Right lobe of liver (tissue), 6 donors: Measurements from ENCODE around the gene SMIM27. TPM values are rescaled to one million over a fixed set of nuclear protein-coding genes. Genes with fewer than 3 reads are reported as not detected.
"Not testable (repeated sequence)": the region's sequence is repeated elsewhere in the genome, so short reads cannot be mapped to it uniquely, and the experiment has no call there.

ENCODE experiments used
- ATAC-seq, 4 donors: fragments of 200-7000 bp; cut with Tn5 transposase; one replicate each; pipeline ENCODE4 v1.9.1; 2020; ENCODE audit warnings: mild to moderate bottlenecking in 4 of 4, moderate library complexity in 4 of 4
- DNase-seq, 3 donors: peaks; one replicate each; pipeline ENCODE4 v3.0.0-alpha.2; 2020
- H3K27ac ChIP-seq, 3 donors: fragments of 200-600 bp; one replicate each; pipeline ENCODE4 v1.8.0; 2022
- H3K27me3 ChIP-seq, 2 donors: fragments of 200-600 bp; one replicate each; pipeline ENCODE4 v1.8.0; 2022
- H3K36me3 ChIP-seq, 4 donors: fragments of 200-600 bp; sonication (generic) in 1 of 4; one replicate each; pipeline versions ENCODE4 v1.5.1 to v1.8.0; 2017 to 2022; ENCODE audit warnings: control low read depth in 1 of 4
- H3K4me1 ChIP-seq, 4 donors: fragments of 200-600 bp; sonication (generic) in 1 of 4; one replicate each; pipeline versions ENCODE4 v1.5.1 to v1.8.0; 2017 to 2022; ENCODE audit warnings: control low read depth in 1 of 4
- H3K4me3 ChIP-seq, 3 donors: fragments of 200-600 bp; one replicate each; pipeline ENCODE4 v1.8.0; 2022
- H3K9me3 ChIP-seq, 4 donors: fragments of 200-600 bp; sonication (generic) in 1 of 4; one replicate each; pipeline versions ENCODE4 v1.5.1 to v1.8.0; 2017 to 2022; ENCODE audit warnings: control low read depth in 1 of 4
- CTCF ChIP-seq, 4 donors: fragments of 200-600 bp in 3 of 4; fragments of 450-650 bp in 1 of 4; IDR thresholded peaks; one replicate each; pipeline versions ENCODE4 v1.5.1 to v1.8.0; 2016 to 2022; ENCODE audit warnings: antibody characterized with exemption in 4 of 4, mild to moderate bottlenecking in 2 of 4
- POLR2A ChIP-seq: fragments of 450-650 bp; IDR thresholded peaks from one replicate; pipeline ENCODE4 v1.6.1; 2017; ENCODE audit warnings: antibody characterized with exemption, mild to moderate bottlenecking
- WGBS: methylation state at CpG from one replicate; pipeline ENCODE4 v1.1.6; 2018; ENCODE audit warnings: low coverage, low lambda C conversion rate; ENCODE audit not compliant: insufficient coverage; ENCODE audit errors: missing lambda C conversion rate; 5-methylcytosine and 5-hydroxymethylcytosine counted together
- intact Hi-C, 2 donors: fragments of 100-400 bp; cut with DNase I; formaldehyde crosslinking; loops; one replicate each; pipeline versions ENCODE4 v1.11.2 to v1.14.1; 2022
- total RNA-seq, 6 experiments: library from RNA; depleted of rRNA in 2 of 6; stranded (reverse); fragments of >200 nt in 2 of 6; fragmentation: NEBNext Ultra II Directional in 3 of 6; extraction: Animal tissue kit (Norgen Biotek cat#: 25700) in 3 of 6; gene quantifications; one replicate each; pipeline versions ENCODE4 v1.1.0 to v1.2.4, GENCODE V29; 2016 to 2023
- donor health status: DM: no; HTN: yes; CAD: no.
- donor health status: DM: no; HTN: no; CAD: no.
- donor health status: DM: no; HTN: no; CAD: no.
- donor health status: DM: no; HTN: yes; CAD: no.
- donor health status: DM: no; HTN: yes; CAD: no.

The SMIM27 gene
- total RNA-seq, 6 experiments from 2014 or later: 0.49 to 7.4 (median 2.9) TPM

- ATAC-seq (no peak), DNase-seq (no peak)
- Histone ChIP-seq H3K27ac (no peak overlapping the region), H3K9me3 (no peaks in the 10 kb centered on the region), H3K27me3 (no peaks in the 10 kb centered on the region), H3K4me1 (peaks cover 0 to 5% (median under 1%) of the 10 kb centered on the region in 4 donors), H3K36me3 (no peaks in the 10 kb centered on the region), H3K4me3 (no peak overlapping the region)
- TF ChIP-seq CTCF (IDR thresholded peaks at IDR 0.05) (no peak), POLR2A (no peak)
- WGBS: 39% methylated on average over 2 of the region's 2 CpGs
- intact Hi-C loops: no loop called here
Measured at GRCh38 chr9:32590476-32590875, 38.3 kb downstream of the SMIM27 start.

- no peak for DNase-seq
- no peaks in the 10 kb centered on the region for H3K9me3 ChIP-seq
- 11% methylated on average over 1 of the region's 1 CpG for WGBS
- no peaks in the 10 kb centered on the region for H3K36me3 ChIP-seq
- TF ChIP-seq POLR2A: no peak
- no peak for TF ChIP-seq CTCF (IDR thresholded peaks at IDR 0.05)
- no peaks in the 10 kb centered on the region for H3K27me3 ChIP-seq
- H3K4me3 ChIP-seq: no peak overlapping the region
- intact Hi-C loops: no loop called here
- ATAC-seq: no peak
- no peak overlapping the region for H3K27ac ChIP-seq
- peaks cover 0 to 5% (median under 1%) of the 10 kb centered on the region in 4 donors for H3K4me1 ChIP-seq
Measured at GRCh38 chr9:32590898-32591297, 38.8 kb downstream of the SMIM27 start.

GRCh38 chr9:32596096-32596865 lies 44.2 kb downstream of the SMIM27 start:
- no peak overlapping the region for H3K27ac ChIP-seq
- peak in 2 of 4 donors; percentile 29 to 33 for ATAC-seq
- H3K4me3 ChIP-seq: no peak overlapping the region
- no peak for DNase-seq
- no peaks in the 10 kb centered on the region for H3K36me3 ChIP-seq
- TF ChIP-seq CTCF (IDR thresholded peaks at IDR 0.05) (no peak), POLR2A (no peak)
- intact Hi-C loops: no loop called here
- H3K27me3 ChIP-seq: no peaks in the 10 kb centered on the region
- 43% methylated on average over 4 of the region's 4 CpGs for whole genome bisulfite sequencing
- no peaks in the 10 kb centered on the region for H3K9me3 ChIP-seq
- H3K4me1 ChIP-seq: no peaks in the 10 kb centered on the region

GRCh38 chr9:32596936-32597335 lies 44.8 kb downstream of the SMIM27 start:
- Histone ChIP-seq H3K4me3 (no peak overlapping the region), H3K4me1 (no peaks in the 10 kb centered on the region), H3K9me3 (no peaks in the 10 kb centered on the region), H3K27me3 (no peaks in the 10 kb centered on the region), H3K36me3 (no peaks in the 10 kb centered on the region), H3K27ac (no peak overlapping the region)
- no peak for DNase-seq
- no peak for ATAC-seq
- intact Hi-C loops: no loop called here
- TF ChIP-seq CTCF (IDR thresholded peaks at IDR 0.05) (no peak), POLR2A (no peak)

GRCh38 chr9:32599021-32599420 lies 46.9 kb downstream of the SMIM27 start:
- ATAC-seq, H3K36me3 ChIP-seq, H3K27ac ChIP-seq, H3K9me3 ChIP-seq, H3K4me1 ChIP-seq, H3K4me3 ChIP-seq, DNase-seq, intact Hi-C loops, H3K27me3 ChIP-seq: not testable (repeated sequence)
- WGBS: 35% methylated on average over 3 of the region's 3 CpGs

Other genes with a start within 250 kb of the SMIM27 start
- 100 to 1,000 TPM in 3 of 6 experiments, 10 to 100 TPM in 3; 75.4 to 108 (median 98.1) TPM for gene ACO1, start 167.7 kb upstream of the SMIM27 start, total RNA-seq
- gene RIGI, start 26.1 kb upstream of the SMIM27 start, total RNA-seq: 1 to 10 TPM; 2.7 to 6.1 (median 4.8) TPM
- 1 to 10 TPM; 6.0 to 9.6 (median 7.9) TPM for gene TOPORS, start 259 bp downstream of the SMIM27 start, total RNA-seq
- gene NDUFB6, start 20.8 kb downstream of the SMIM27 start, total RNA-seq: 10 to 100 TPM; 28.9 to 39.9 (median 36.2) TPM
- gene TAF1L, start 83.3 kb downstream of the SMIM27 start, total RNA-seq: not detected
- gene TMEM215, start 231.2 kb downstream of the SMIM27 start, total RNA-seq: not detected